Stimulated activated CD8-positive, alpha-beta memory T cell treated with anti-CD3 and anti-CD28 coated beads, Interleukin-15, amount 100 ng/mL, for 24 hours (primary cell): Measurements from ENCODE around the gene TLR1.
"Not testable (repeated sequence)": the region's sequence is repeated elsewhere in the genome, so short reads cannot be mapped to it uniquely, and the experiment has no call there.

ENCODE experiments used
- DNase-seq: peaks from one replicate; pipeline ENCODE4 v3.0.0-alpha.2; 2020; ENCODE audit warnings: low read depth

TLR1 gene

DNA sequence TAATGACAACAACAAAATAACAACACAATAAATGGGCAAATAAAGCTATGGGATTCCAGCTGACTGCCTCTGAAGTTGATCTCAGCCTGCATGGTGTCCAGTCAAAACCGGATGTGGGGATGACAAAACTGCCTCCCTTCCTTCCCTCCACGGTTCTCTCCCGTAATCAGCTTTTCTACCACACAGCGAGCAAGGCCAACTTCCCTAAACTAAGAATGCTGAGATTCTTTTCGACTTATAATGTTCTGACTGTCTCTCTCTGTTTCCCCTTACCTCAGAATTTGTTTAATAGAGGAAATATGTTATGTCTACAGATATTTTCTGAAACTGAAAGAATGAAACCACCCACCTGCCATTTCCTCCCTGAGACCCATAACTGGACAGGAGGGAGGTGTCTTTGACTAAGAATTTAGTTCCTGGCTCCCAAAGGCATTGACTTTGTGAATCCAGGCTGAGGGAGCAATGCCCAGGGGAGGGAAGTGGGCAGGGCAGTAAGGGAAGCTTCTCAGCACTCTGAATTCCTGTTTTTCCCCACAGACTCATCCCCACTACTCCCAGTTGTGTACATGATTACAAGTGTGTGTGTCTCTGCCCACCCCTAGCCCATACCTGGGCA lies 1.0 kb upstream of the TLR1 start:
- DNase-seq, result no peak

DNA sequence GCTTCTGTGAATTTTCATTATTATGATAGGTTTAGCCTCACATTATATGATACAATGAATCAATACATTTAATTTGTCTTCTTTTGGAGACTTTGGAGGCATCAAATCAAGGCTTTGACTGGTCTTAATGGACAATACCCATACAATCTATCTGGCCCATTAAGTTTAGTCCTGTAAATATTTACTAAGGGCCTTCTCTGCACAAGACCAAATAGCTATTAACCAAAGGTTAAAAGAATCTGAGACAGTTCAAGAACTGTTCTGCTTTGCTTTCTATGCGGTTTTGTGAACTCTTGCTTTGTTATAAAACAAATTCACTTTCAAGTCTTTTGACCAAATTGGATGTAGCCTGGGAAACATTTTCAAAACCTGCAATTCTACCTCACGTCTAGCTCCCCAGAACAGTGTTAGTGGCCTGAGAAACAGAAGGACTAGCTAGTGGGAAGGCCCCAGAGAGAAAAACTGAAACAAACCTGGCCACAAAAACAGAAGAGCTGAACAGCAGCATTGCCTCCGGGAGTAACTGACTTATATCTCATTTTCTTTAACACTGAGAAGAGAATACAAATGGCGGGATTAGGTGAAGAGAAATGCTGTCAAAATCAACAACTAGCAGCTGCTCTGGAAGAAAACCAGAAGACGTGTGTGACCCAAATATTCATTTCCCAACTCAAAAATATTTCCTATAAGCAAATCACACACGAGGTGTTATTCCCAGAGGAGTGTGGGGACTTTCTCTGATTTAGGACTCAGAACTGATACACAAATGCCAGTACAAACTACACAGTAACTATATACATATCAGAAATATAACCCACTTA lies 548 bp downstream of the TLR1 start:
- DNase-seq, result no peak

- DNase-seq, result no peak
Measured at GRCh38 chr4:38802561-38803355, 1.8 kb downstream of the TLR1 start.

- DNase-seq, result no peak
Measured at GRCh38 chr4:38800961-38801450, 3.6 kb downstream of the TLR1 start.

GRCh38 chr4:38800366-38800765 lies 4.2 kb downstream of the TLR1 start:
- DNase-seq, result no peak

GRCh38 chr4:38795087-38795486 lies 9.5 kb downstream of the TLR1 start:
- DNase-seq, result no peak

DNA sequence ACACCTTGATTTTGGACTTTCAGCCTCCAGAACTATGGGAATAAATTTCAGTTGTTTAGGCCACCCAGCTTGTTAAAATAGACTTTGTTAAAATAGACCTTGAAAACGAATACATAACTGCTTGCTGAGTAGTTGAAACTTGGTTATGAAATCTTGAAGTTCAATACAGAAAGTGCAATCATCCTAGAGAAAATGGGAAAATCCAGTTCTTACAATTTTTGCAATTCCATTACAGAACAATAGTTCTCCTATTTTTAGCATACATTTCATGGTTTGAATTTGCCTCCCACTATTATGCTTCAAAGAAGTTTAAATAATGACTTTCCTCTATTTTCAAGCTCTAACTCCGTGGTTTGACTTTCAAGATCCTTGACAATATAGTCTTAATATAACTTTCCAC lies 10.5 kb downstream of the TLR1 start:
- DNase-seq, result no peak

DNA sequence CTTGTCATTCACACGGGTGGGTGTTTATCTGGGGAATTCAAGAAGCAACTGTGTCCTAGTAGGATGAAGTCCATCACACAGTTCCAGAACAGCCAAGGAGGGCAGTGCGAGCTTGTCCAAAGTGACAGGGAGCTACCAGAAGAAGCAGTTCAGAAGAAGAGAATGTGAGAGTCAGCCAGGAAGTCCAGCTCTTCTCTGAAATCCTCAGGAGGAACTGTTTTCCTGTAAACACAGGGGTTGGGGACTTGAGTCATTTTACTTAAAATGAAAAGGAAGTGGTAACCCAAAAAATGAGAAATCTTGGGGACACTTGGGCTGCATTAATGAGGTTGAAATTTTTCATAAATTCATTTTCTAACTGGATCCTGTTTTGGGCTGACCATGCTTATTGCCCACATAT lies 13.6 kb downstream of the TLR1 start:
- no peak for DNase-seq

- DNase-seq, result no peak
Measured at GRCh38 chr4:38788317-38788716, 16.3 kb downstream of the TLR1 start.

DNA sequence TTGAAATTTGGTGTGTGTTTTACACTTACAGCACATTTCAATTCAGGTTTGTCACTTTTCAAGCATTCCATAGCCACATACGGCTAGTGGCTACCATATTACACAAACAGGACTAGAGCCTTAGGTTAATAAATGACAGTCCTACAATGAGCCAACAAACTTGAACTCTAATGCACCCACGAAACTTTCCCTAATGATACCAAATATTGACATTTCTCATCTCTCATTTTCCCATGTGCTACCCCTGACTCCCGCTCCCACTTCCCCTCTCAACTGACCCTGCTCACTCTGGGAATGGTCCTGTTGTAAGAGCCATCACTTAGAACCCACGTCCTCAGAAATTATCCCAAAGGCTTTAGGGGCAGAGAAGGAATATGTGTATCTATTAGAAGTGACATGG lies 16.9 kb downstream of the TLR1 start:
- no peak for DNase-seq

GRCh38 chr4:38785901-38786402 lies 18.6 kb downstream of the TLR1 start:
- DNase-seq, result no peak

DNA sequence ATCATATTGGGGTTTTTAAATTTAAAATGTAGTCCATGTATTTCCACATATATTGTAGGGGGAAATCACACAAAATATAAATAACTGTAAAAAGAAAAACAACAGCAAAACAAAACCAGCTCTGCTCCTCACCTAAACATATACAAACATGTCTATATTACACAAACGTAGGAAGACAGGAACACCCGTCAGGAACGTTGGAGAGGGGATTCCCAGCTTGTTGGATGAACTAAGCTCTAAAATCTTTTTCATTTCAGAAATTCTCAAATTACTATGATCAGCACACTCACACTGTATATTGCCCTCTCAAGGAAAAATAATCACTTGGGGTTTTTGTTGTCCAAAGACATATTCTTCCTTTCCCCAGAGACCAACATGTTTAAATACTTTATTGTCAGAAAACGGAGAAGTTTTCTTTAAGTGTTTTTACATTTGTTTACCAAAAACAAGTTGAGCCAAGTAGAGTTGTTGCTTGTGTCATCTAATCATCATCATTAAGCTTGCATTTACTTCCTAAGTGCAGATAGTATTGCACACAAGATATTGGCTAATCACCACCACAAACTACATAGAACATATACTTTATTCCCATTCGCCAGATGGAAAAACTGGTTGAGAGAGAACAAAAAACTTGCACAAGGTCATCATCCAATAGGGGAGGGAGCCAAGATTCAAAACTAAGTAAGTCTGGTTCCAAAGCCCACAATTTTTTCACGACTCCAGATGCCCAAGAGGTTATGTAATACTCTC lies 19.4 kb downstream of the TLR1 start:
- no peak for DNase-seq

DNA sequence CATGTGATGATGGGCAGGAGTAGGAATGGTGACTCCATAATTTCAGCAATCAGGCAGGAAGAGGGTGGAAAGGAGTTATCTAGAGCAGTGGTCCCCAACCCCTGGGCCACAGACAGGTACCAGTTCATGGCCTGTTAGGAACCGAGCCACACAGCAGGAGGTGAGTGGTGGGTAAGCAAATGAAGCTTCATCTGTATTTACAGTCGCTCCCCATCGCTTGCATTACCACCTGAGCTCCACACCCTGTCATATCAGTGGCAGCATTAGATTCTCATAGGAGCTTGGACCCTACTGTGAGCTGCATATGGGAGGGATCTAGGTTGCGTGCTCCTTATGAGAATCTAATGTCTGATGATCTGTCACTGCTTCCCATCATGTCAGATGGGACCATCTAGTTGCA lies 20.4 kb downstream of the TLR1 start:
- DNase-seq, result no peak

GRCh38 chr4:38783109-38783460 lies 21.5 kb downstream of the TLR1 start:
- no peak for DNase-seq

DNA sequence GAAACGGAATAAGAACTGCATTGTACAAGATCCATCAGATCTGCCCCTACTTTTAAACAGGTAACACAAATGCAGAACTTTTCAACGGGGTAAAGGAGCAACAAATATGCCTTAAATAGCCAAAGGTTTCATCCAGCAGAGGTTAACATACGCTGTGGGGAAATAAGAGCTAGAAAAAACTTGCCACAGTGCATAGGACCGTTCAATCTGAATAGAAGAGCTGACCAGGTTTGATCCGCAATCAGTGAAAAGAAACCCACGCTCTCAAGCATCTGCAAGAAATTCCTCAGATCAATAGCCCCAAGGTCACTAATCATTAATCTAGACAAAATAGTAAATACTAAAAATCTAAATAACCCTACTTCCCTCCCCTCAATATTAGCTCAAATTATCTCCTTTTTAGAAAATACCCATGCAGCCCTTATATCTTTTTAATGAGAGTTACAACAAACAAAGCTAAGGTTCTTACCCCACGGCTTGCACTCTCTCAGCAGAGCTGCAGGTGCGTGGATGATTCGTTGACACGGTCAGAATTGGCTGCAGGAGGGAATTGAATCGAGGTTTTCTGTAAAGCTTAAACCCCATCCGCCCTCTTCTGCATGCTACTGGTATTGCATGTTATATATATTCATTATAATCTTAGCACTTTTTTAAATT lies 22.0 kb downstream of the TLR1 start, which contains the start of gene TLR10:
TLR10 (minus strand) TSS at position 539 of the 657 bp plus-strand sequence. CDS start 7,400 bp downstream, outside the sequence.
- no peak for DNase-seq

GRCh38 chr4:38781854-38782261 lies 22.7 kb downstream of the TLR1 start:
- no peak for DNase-seq

- DNase-seq, result no peak
Measured at GRCh38 chr4:38780833-38781484, 23.6 kb downstream of the TLR1 start.

GRCh38 chr4:38779790-38780189 lies 24.8 kb downstream of the TLR1 start:
- DNase-seq, result no peak

DNA sequence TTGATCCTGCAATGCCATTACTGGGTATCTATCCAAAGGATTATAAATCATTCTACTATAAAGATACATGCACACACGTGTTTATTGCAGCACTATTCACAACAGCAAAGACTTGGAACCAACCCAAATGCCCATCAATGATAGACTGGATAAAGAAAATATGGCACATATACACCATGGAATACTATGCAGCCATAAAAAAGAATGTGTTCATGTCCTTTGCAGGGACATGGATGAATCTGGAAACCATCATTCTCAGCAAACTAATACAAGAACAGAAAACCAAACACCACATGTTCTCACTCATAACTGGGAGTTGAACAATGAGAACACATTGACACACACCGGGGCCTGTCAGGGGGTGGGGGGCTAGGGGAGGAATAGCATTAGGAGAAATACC lies 26.7 kb downstream of the TLR1 start:
- not testable (repeated sequence) for DNase-seq

GRCh38 chr4:38775326-38775725 lies 29.3 kb downstream of the TLR1 start:
- no peak for DNase-seq
